Measurements from ENCODE around the gene ADCY9. TPM values are rescaled to one million over a fixed set of nuclear protein-coding genes. Genes with fewer than 3 reads are reported as not detected.

Gene ADCY9
- total and polyA plus RNA-seq, 2 donors (not counting 1 experiment from before 2014, with no cell fraction given), result 1.7 to 2.1 TPM

DNA sequence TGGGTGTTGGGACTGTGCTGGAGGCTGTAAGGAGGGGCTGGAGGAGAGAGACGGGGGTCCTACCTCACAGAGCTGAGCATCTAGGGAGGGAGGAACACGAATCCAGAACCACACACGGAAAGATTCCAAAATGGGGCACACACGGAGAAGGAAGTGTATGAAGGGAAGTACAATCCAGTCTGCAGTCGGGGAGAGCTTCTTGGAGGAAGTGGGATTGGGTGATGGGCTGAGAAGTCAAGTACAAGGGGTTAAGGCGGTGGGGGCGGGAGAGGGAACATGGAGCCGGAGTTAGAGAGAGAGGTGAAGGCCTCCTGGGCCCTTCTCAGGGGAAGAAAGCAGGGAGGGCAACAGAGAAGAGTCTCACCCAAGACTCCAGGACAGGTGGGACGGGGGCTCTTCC is 128.2 kb downstream of the ADCY9 start:
- no peaks in the 10 kb centered on the region for H3K36me3 ChIP-seq (replicated peaks in 1 of 2; ENCODE audit: control extremely low read depth in 1 of 2, control insufficient read depth in 1 of 2, extremely low read depth in 1 of 2, insufficient read depth in 2 of 2, low read length in 1 of 2)
- CTCF ChIA-PET, result no interaction called here
- 75% methylated on average over 8 of the region's 9 CpGs for WGBS (ENCODE audit: insufficient coverage)
- H3K4me1 ChIP-seq (ENCODE audit: control insufficient read depth in 2 of 2, insufficient read depth in 2 of 2, low read length in 2 of 2), result no peaks in the 10 kb centered on the region
- DNase-seq (no peak), ATAC-seq (ENCODE audit: low read depth) (no peak)
- no peak overlapping the region for H3K9ac ChIP-seq (ENCODE audit: low read length)
- Mint-ChIP-seq H3K27me3 (peaks cover 4% of the 10 kb centered on the region), H3K4me1 (no peaks in the 10 kb centered on the region), H3K27ac (no peak overlapping the region), H3K9me3 (ENCODE audit: insufficient read depth) (no peaks in the 10 kb centered on the region), H3K4me3 (no peak overlapping the region)
- TF ChIP-seq EZH2 (IDR thresholded peaks at IDR 0.05; ENCODE audit: borderline replicate concordance, insufficient read depth, low read depth, low read length, poor library complexity, severe bottlenecking), result no peak
- TF ChIP-seq, protein P1, sequence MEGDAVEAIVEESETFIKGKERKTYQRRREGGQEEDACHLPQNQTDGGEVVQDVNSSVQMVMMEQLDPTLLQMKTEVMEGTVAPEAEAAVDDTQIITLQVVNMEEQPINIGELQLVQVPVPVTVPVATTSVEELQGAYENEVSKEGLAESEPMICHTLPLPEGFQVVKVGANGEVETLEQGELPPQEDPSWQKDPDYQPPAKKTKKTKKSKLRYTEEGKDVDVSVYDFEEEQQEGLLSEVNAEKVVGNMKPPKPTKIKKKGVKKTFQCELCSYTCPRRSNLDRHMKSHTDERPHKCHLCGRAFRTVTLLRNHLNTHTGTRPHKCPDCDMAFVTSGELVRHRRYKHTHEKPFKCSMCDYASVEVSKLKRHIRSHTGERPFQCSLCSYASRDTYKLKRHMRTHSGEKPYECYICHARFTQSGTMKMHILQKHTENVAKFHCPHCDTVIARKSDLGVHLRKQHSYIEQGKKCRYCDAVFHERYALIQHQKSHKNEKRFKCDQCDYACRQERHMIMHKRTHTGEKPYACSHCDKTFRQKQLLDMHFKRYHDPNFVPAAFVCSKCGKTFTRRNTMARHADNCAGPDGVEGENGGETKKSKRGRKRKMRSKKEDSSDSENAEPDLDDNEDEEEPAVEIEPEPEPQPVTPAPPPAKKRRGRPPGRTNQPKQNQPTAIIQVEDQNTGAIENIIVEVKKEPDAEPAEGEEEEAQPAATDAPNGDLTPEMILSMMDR (IDR thresholded peaks at IDR 0.05), result no peak
- no peak overlapping the region for H3K4me2 ChIP-seq (replicated peaks; ENCODE audit: low read depth, low read length, poor library complexity, severe bottlenecking)
- no peak overlapping the region for H3K4me3 ChIP-seq (ENCODE audit: control extremely low read depth in 1 of 5, extremely low read depth in 1 of 5, insufficient read depth in 1 of 5, low read depth in 2 of 5, low read length in 4 of 5)
- no peak overlapping the region for H3K27ac ChIP-seq (ENCODE audit: low read length in 2 of 2)
- H2AFZ ChIP-seq (ENCODE audit: insufficient read depth, low read depth, low read length, poor library complexity, severe bottlenecking), result no peak overlapping the region
- POLR2A ChIA-PET, result no interaction called here
- no peaks in the 10 kb centered on the region for H3K79me2 ChIP-seq (ENCODE audit: control insufficient read depth, insufficient read depth, low read length)
- H3K9me3 ChIP-seq (ENCODE audit: control extremely low read depth in 1 of 3, control insufficient read depth in 2 of 3, insufficient read depth in 1 of 3, low read length in 2 of 3), result no peaks in the 10 kb centered on the region
- no peaks in the 10 kb centered on the region for H4K20me1 ChIP-seq (ENCODE audit: control insufficient read depth, insufficient read depth, low read length, poor library complexity, severe bottlenecking)
- H3K27me3 ChIP-seq (replicated peaks in 1 of 4; ENCODE audit: control extremely low read depth in 1 of 4, control insufficient read depth in 3 of 4, insufficient read depth in 4 of 4, low read length in 3 of 4), result no peaks in the 10 kb centered on the region
- intact Hi-C loops (cut with micrococcal nuclease), result no loop called here

DNA sequence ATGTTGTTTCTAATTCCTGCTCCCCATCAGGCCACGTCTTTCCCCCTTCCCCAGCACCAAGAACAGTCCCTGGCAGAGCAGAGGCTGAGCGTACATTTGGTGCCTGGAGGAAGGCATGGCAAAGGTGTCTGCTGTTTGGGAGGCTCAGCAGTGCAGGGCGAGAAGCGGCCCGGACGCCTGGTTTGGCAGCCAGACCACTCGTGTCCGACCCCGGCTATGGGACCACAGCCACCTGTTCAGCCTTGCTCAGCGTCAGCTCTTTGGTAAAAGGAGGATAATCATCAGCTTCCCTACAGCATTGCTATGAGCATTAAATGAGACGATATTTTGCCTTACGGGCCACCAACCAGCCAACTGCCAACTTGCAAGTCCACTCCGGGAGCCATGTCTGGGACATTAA is 129.0 kb downstream of the ADCY9 start:
- Histone ChIP-seq H3K4me3 (ENCODE audit: control extremely low read depth in 1 of 5, extremely low read depth in 1 of 5, insufficient read depth in 1 of 5, low read depth in 2 of 5, low read length in 4 of 5) (no peak overlapping the region), H3K9ac (ENCODE audit: low read length) (no peak overlapping the region), H3K36me3 (replicated peaks in 1 of 2; ENCODE audit: control extremely low read depth in 1 of 2, control insufficient read depth in 1 of 2, extremely low read depth in 1 of 2, insufficient read depth in 2 of 2, low read length in 1 of 2) (no peaks in the 10 kb centered on the region), H3K9me3 (ENCODE audit: control extremely low read depth in 1 of 3, control insufficient read depth in 2 of 3, insufficient read depth in 1 of 3, low read length in 2 of 3) (no peaks in the 10 kb centered on the region), H4K20me1 (ENCODE audit: control insufficient read depth, insufficient read depth, low read length, poor library complexity, severe bottlenecking) (no peaks in the 10 kb centered on the region), H3K4me1 (ENCODE audit: control insufficient read depth in 2 of 2, insufficient read depth in 2 of 2, low read length in 2 of 2) (no peaks in the 10 kb centered on the region), H3K27ac (ENCODE audit: low read length in 2 of 2) (no peak overlapping the region), H3K4me2 (replicated peaks; ENCODE audit: low read depth, low read length, poor library complexity, severe bottlenecking) (no peak overlapping the region), H3K27me3 (replicated peaks in 1 of 4; ENCODE audit: control extremely low read depth in 1 of 4, control insufficient read depth in 3 of 4, insufficient read depth in 4 of 4, low read length in 3 of 4) (no peaks in the 10 kb centered on the region), H2AFZ (ENCODE audit: insufficient read depth, low read depth, low read length, poor library complexity, severe bottlenecking) (no peak overlapping the region), H3K79me2 (ENCODE audit: control insufficient read depth, insufficient read depth, low read length) (no peaks in the 10 kb centered on the region)
- TF ChIP-seq EZH2 (IDR thresholded peaks at IDR 0.05; ENCODE audit: borderline replicate concordance, insufficient read depth, low read depth, low read length, poor library complexity, severe bottlenecking), result no peak
- TF ChIP-seq, protein P1 (IDR thresholded peaks at IDR 0.05), result no peak
- intact Hi-C loops (cut with micrococcal nuclease), result no loop called here
- Mint-ChIP-seq H3K27ac (no peak overlapping the region), H3K27me3 (peaks cover 4% of the 10 kb centered on the region), H3K4me1 (no peaks in the 10 kb centered on the region), H3K9me3 (ENCODE audit: insufficient read depth) (no peaks in the 10 kb centered on the region), H3K4me3 (no peak overlapping the region)
- WGBS (ENCODE audit: insufficient coverage), result 98% methylated on average over 12 of the region's 13 CpGs
- ATAC-seq (ENCODE audit: low read depth) (no peak), DNase-seq (no peak)
- POLR2A ChIA-PET, result no interaction called here
- CTCF ChIA-PET, result no interaction called here

Data from B cell (primary cell).